Glomerular endothelial cell (primary cell): ENCODE data around the gene ELF3. TPM values are rescaled to one million over a fixed set of nuclear protein-coding genes. Genes with fewer than 3 reads are reported as not detected.
"Not testable (repeated sequence)": the region's sequence is repeated elsewhere in the genome, so short reads cannot be mapped to it uniquely, and the experiment has no call there.

Source experiments
- DNase-seq: peaks from one replicate; pipeline ENCODE4 v3.0.0-alpha.2; 2011; ENCODE audit warnings: low read depth, low spot score; ENCODE audit errors: extremely low read depth
- total RNA-seq: library from RNA; depleted of rRNA; stranded (reverse); fragments of >200 nt; gene quantifications from 2 replicates; pipeline ENCODE4 v1.2.3, GENCODE V29; 2015

The ELF3 gene
- total RNA-seq, 1 donor from 2014 or later: 0.58 TPM

DNA sequence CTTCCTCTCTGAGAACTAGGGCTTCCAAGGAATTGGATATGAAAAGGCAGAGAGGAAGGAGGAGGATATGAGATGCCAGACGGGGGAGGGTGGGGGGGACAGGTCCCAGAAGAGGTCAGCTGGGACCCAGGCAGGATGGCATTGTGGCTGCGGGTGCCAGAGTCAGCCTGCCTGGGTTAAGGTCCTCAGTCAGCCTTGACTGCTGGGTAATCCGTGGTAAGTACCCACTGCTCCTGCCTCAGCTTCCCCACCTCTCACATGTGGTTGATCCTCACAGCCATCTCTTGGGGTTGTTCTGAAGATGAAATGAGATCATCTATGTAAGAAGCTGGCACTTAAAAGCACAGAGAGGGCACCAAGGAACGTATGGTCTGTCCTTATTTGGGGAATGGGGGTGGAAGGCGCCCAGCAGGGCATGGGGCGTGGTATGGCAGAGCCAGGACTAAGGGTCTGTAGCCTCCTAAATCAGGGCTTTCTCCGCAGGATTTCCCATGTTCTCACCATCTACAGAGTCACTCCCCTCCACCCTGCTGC, 23.8 kb downstream of the ELF3 start:
- no peak for DNase-seq

DNA sequence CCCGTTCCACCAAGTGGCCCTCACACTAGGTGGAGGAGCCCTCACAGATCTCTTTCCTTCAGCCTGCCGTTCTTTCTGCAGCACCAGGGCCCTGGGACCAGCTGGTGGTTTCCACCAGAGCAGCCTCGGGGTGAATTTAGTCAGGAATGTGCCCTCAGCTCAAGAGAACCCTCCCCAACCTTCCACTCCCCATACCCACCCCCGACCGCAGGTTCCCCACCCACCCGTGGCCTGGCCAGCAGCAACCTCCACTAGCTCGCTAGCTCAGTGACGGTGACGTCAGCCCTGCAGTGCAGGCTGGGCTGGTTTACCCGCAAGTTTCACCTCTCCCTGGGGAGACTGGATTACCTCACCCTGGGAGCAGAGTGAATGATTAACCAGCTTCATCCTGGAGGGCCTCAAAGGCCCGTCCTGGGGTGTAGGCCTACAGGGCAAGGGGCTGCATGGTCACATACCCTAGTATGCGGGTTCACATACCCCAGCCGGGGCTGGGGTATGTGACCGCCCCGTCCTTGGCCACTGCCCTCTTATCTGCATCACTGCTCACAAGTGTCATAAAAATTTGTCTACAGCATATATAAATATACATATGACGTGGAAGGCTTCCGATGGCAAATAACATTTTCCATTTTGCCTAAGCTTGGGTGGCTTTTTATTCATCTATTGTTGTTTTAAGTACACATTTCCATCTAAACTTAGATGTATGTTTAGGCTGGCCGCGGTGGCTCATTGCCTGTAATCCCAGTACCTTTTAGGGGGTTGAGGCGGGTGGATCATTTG, 24.5 kb downstream of the ELF3 start:
- no peak for DNase-seq

DNA sequence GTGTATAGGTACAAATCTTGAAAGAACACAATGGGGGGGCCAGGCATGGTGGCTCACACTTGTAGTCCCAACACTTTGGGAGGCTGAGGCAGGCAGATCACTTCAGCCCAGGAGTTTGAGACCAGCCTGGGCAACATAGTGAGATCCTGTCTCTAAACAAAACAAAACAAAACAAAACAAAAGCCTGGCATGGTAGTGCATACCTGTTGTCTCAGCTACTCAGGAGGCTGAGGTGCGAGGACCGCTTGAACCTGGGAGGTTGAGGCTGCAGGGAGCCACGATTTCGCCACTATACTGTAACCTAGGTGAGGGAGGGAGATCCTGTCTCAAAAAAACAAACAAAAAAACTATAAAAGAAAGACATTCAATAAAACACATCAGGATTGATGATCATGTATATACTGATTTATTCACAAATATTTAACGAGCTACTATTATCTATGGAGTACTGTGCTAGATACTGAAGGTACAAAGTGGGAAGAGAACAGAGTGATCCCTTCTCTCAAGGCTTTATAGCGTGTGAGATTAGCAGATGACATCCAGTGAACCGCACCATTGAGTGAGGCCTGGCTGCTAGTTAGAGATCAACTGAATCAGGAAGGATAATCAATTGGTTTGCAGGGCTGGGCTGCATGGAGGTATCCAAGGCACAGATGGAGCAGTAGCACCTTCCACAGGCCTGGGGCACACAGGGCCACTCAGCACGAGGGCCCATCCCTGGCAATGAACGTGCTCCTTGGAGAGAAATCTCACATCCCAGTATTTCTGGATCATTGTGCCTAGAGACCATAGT, 26.4 kb downstream of the ELF3 start:
- no peak for DNase-seq

GRCh38 chr1:202037706-202038296, 27.4 kb downstream of the ELF3 start:
- DNase-seq: no peak

GRCh38 chr1:202038688-202039346, 28.4 kb downstream of the ELF3 start:
- DNase-seq: no peak

- DNase-seq: no peak
Observed at GRCh38 chr1:202045705-202046104, 35.3 kb downstream of the ELF3 start.

DNA sequence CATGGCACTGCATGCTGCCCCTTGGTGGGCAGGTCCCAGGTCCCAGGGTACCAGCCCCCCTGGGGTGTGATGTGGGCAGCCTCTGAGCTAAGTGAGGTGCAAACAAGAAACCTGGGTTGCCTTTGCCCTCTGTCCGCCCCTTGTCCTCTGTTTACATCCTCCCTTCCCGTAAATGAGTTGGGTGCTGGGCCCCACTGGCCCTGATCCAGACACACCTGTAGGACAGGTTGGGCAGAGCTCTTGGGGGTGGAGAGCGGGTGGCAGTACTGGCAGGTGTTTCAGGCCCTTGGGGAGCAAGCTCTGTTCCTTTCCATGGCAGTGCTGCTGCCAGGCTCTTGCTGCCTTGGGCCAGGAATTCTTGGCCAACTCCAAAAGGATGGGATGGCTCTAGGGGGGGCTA, 35.8 kb downstream of the ELF3 start:
- DNase-seq: no peak

DNA sequence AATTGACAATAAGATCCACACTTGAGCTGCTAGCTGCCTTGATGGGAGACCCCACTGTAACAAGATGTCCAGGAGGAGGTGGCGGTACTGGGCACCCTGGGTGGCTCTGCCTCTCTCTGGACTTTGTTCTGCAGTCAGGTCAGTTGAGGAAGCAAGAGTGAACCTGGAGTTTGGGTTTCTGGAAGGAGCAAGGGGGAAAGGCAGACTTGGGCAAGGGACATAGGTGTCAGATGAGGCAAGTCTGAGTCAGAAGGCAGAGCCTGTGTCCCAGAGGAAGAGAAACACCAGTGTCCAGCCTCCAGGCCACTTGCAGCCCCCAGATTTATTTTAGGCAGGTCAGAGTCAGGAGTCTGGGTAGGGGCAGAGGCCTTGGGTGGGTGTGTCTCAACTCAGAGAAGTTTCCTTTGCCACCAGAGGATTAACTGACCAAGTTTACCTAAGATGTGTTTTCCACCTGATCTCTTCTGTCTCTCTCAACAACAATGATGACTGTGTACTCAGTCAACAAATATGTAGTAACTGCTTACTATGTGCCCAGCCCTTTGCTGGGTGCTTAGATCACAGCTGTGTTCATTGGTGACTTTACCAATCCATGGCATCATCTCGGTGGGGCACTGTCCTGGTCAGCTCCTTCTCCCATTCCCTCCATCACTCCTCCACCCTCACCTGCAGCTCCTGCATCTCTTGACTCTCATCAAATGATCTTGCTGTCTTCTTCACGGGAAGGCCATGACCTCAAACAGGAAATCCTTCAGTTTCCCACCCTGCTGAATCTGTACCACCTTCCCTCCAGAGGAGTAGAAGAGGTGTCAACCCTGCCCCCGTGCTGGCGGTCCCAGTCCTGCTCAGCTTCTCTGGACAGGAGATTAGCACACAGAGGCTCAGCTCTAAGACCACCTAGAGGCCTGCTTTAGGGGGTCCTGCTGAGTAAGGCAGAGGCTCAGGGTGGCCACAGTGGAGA, 36.6 kb downstream of the ELF3 start:
- DNase-seq: no peak

DNA sequence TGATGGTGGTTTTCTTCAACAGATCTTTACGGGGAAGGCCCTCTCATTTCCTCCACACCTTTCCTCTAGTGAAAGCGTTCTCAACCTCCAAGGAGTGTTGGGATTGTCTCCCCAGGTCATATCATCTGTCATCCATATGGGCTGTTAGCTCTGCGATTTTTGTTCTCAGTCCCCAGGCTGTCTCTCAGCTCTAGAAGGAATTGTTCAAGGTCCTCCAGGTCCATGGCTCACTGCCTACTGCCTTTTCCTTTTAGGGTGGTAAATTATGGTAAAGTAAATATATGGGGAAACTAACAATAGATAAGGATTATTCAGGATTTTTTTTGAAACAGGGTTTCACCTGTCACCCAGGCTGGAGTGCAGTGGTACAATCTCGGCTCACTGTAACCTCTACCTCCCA, 37.6 kb downstream of the ELF3 start:
- no peak for DNase-seq

- no peak for DNase-seq
Observed at GRCh38 chr1:202049129-202049528, 38.7 kb downstream of the ELF3 start.

DNA sequence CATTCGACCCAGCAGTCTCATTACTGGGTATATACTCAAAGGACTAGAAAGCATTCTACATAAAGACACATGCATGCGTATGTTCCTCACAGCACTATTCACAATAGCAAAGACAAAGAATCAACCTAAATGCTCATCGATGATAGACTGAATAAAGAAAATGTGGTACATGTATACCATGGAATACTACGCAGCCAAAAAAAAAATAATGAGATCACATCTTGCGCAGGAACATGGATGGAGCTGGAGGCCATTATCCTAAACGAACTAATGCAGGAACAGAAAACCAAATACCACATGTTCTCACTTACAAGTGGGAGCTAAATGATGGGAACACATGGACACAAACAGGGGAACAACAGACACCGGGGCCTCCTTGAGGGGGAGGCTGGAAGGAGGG, 43.7 kb downstream of the ELF3 start:
- no peak for DNase-seq

GRCh38 chr1:202054673-202055072, 44.3 kb downstream of the ELF3 start:
- DNase-seq: not testable (repeated sequence)

- DNase-seq: no peak
Observed at GRCh38 chr1:202056644-202057334, 46.4 kb downstream of the ELF3 start.

- DNase-seq: not testable (repeated sequence)
Observed at GRCh38 chr1:202057335-202057704, 46.9 kb downstream of the ELF3 start.

GRCh38 chr1:202058001-202058908, 47.9 kb downstream of the ELF3 start:
- no peak for DNase-seq

DNA sequence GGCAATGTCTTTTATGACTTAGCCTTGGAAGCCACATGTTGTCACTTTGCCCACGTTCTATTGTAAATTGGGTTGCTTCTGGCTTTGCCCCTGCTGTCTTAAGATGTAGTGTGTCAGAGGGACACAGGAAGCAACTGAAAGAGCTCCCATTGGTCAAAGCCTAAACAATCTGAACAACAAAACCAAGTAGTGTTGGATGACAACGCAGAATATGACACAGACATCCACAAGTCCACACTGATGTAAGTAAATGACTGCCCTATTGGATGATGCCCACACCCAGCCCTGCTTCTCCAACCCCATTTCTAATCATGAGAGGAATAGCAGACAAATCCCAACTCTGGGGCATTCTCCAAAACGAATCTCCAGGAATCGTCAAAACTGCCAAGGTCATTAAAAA, 50.7 kb downstream of the ELF3 start:
- DNase-seq: no peak

GRCh38 chr1:202061787-202062186, 51.4 kb downstream of the ELF3 start:
- DNase-seq: not testable (repeated sequence)

GRCh38 chr1:202062636-202063035, 52.2 kb downstream of the ELF3 start:
- not testable (repeated sequence) for DNase-seq
